Measurements from ENCODE around the gene STAT5A. TPM values are rescaled to one million over a fixed set of nuclear protein-coding genes. Genes with fewer than 3 reads are reported as not detected.
A peak's percentile ranks its signal among the peaks of the same experiment; 100 is the strongest.

The STAT5A gene
- total RNA-seq, 1 experiment from 2014 or later = 3.4 TPM

DNA sequence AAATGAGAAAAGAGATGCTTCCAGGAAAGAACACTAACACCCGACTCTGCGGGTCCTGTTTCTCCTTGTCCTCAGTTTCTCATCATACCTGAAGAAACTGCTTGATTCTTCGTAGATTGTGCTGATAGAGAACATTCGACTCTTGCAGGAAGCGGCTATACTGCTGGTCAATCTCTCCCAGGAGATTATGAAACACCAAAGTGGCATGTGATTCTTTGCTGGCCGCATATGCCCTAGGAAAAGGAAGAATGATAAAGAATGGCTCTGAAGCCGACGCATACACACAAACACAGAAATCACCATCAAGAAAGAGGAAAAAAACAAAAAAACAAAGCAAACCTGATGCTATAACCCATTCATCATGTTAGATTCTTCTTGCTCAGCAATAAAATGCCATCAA is 58.2 kb downstream of the STAT5A start:
- Histone ChIP-seq H3K4me1 (replicated peaks; ENCODE audit: insufficient read depth) (peaks cover 14% of the 10 kb centered on the region), H3K27me3 (ENCODE audit: insufficient read depth, low read depth) (no peaks in the 10 kb centered on the region), H3K27ac (no peak overlapping the region), H3K4me3 (no peak overlapping the region), H2AFZ (no peak overlapping the region), H4K20me1 (ENCODE audit: insufficient read depth) (no peaks in the 10 kb centered on the region; the same call in 1 of the 2 replicates), H3F3A (ENCODE audit: insufficient read depth, low read depth) (peaks cover 19% of the 10 kb centered on the region), H3K9me2 (ENCODE audit: insufficient read depth) (no peaks in the 10 kb centered on the region), H3K9me3 (ENCODE audit: insufficient read depth, low read depth) (no peaks in the 10 kb centered on the region), H3K79me2 (ENCODE audit: low read depth) (peaks cover 5% of the 10 kb centered on the region; the same call in 1 of the 2 replicates), H3K4me2 (no peak overlapping the region), H3K36me3 (ENCODE audit: low read depth) (peaks cover 12% of the 10 kb centered on the region; the same call in 1 of the 2 replicates)
- ChIA-PET POLR2A (ENCODE audit: unreplicated experiment) (no interaction called here), CTCF (no interaction called here)
- BruUV-seq (replicated peaks) = no TSS peak
- intact Hi-C loops (cut with micrococcal nuclease; ENCODE audit: unreplicated experiment) = loop anchor here (5.0 kb wide), 1 partner anchor 41 kb away; the partner anchor contains the start of gene STAT3
- no peak for DNase-seq
- TF ChIP-seq, protein P1, sequence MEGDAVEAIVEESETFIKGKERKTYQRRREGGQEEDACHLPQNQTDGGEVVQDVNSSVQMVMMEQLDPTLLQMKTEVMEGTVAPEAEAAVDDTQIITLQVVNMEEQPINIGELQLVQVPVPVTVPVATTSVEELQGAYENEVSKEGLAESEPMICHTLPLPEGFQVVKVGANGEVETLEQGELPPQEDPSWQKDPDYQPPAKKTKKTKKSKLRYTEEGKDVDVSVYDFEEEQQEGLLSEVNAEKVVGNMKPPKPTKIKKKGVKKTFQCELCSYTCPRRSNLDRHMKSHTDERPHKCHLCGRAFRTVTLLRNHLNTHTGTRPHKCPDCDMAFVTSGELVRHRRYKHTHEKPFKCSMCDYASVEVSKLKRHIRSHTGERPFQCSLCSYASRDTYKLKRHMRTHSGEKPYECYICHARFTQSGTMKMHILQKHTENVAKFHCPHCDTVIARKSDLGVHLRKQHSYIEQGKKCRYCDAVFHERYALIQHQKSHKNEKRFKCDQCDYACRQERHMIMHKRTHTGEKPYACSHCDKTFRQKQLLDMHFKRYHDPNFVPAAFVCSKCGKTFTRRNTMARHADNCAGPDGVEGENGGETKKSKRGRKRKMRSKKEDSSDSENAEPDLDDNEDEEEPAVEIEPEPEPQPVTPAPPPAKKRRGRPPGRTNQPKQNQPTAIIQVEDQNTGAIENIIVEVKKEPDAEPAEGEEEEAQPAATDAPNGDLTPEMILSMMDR (conservative IDR thresholded peaks at IDR 0.05) = no peak
- no peak for TF ChIP-seq EZH2 (IDR thresholded peaks at IDR 0.05; ENCODE audit: low read depth)

DNA sequence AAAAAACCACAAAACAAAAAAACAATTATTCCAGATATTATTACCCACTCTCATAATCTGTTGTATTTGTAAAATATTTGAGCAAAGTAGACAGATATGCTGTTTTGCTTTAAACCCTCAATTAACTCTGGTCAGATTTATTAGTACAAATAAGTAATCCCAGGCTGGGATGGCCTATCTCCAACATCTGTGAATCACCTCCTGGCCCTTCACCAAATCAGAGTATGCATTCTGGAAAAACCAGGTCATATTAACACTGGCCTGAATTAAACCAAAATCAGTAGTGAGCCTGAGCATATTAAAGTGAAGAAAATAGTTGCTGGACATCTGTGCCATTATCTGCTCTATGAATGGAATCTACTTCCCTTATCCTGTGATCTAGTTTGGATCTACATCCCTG is 58.9 kb downstream of the STAT5A start:
- no TSS peak for BruUV-seq (replicated peaks)
- Histone ChIP-seq H3F3A (ENCODE audit: insufficient read depth, low read depth) (peaks cover 19% of the 10 kb centered on the region), H3K36me3 (ENCODE audit: low read depth) (peaks cover 12% of the 10 kb centered on the region; the same call in 1 of the 2 replicates), H3K9me3 (ENCODE audit: insufficient read depth, low read depth) (no peaks in the 10 kb centered on the region), H3K4me1 (replicated peaks; ENCODE audit: insufficient read depth) (peaks cover 14% of the 10 kb centered on the region), H3K27ac (peak overlapping the region; percentile 47), H3K9me2 (ENCODE audit: insufficient read depth) (no peaks in the 10 kb centered on the region), H3K4me3 (no peak overlapping the region), H3K27me3 (ENCODE audit: insufficient read depth, low read depth) (no peaks in the 10 kb centered on the region), H3K79me2 (ENCODE audit: low read depth) (peaks cover 5% of the 10 kb centered on the region; the same call in 1 of the 2 replicates), H2AFZ (no peak overlapping the region), H4K20me1 (ENCODE audit: insufficient read depth) (no peaks in the 10 kb centered on the region; the same call in 1 of the 2 replicates), H3K4me2 (peak overlapping the region; percentile 14)
- peak; percentile 29 to 77 for DNase-seq
- TF ChIP-seq, protein P1 (conservative IDR thresholded peaks at IDR 0.05) = no peak
- no peak for TF ChIP-seq EZH2 (IDR thresholded peaks at IDR 0.05; ENCODE audit: low read depth)
- intact Hi-C loops (cut with micrococcal nuclease; ENCODE audit: unreplicated experiment) = loop anchor here (5.0 kb wide), 1 partner anchor 40 kb away; the partner anchor contains the start of gene STAT3
- POLR2A ChIA-PET (ENCODE audit: unreplicated experiment) = no interaction called here
- CTCF ChIA-PET = no interaction called here

DNA sequence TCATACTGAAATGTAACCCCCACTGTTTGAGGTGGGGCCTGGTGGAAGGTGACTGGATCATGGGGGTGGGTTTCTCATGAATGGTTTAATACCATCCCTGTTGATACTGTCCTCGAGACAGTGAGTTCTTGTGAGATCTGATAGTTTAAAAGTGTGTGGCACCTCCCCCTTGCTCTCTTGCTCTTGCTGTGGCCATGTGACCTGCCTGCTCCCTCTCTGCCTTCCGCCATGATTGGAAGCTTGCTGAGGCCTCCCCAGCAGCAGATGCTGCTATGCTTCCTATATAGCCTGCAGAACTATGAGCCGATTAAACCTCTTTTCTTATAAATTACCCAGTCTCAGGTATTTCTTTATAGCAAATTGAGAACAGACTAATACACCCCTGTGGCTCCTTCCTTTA is 59.3 kb downstream of the STAT5A start:
- peaks cover 5% of the 10 kb centered on the region; the same call in 1 of the 2 replicates for H3K79me2 ChIP-seq (ENCODE audit: low read depth)
- ChIA-PET POLR2A (ENCODE audit: unreplicated experiment) (no interaction called here), CTCF (no interaction called here)
- H2AFZ ChIP-seq = no peak overlapping the region
- TF ChIP-seq EZH2 (IDR thresholded peaks at IDR 0.05; ENCODE audit: low read depth) = no peak
- TF ChIP-seq, protein P1 (conservative IDR thresholded peaks at IDR 0.05) = no peak
- DNase-seq = no peak
- peaks cover 14% of the 10 kb centered on the region for H3K4me1 ChIP-seq (replicated peaks; ENCODE audit: insufficient read depth)
- H3K27me3 ChIP-seq (ENCODE audit: insufficient read depth, low read depth) = no peaks in the 10 kb centered on the region
- intact Hi-C loops (cut with micrococcal nuclease; ENCODE audit: unreplicated experiment) = loop anchor here (5.0 kb wide), 1 partner anchor 40 kb away; the partner anchor contains the start of gene STAT3
- no peak overlapping the region for H3K4me3 ChIP-seq
- H3K36me3 ChIP-seq (ENCODE audit: low read depth) = peaks cover 12% of the 10 kb centered on the region; the same call in 1 of the 2 replicates
- no peaks in the 10 kb centered on the region; the same call in 1 of the 2 replicates for H4K20me1 ChIP-seq (ENCODE audit: insufficient read depth)
- peak overlapping the region; percentile 14 for H3K4me2 ChIP-seq
- H3K9me3 ChIP-seq (ENCODE audit: insufficient read depth, low read depth) = no peaks in the 10 kb centered on the region
- peaks cover 19% of the 10 kb centered on the region for H3F3A ChIP-seq (ENCODE audit: insufficient read depth, low read depth)
- BruUV-seq (replicated peaks) = no TSS peak
- H3K9me2 ChIP-seq (ENCODE audit: insufficient read depth) = no peaks in the 10 kb centered on the region
- peak overlapping the region; percentile 47 for H3K27ac ChIP-seq

All from PC-9 (cell line).